Lower lobe of right lung (tissue), 2 donors: ENCODE measurements around the gene SLC44A5. TPM values are rescaled to one million over a fixed set of nuclear protein-coding genes. Genes with fewer than 3 reads are reported as not detected.

ENCODE experiments used
- ATAC-seq, 2 donors: fragments of 200-7000 bp; cut with Tn5 transposase; one replicate each; pipeline ENCODE4 v1.9.1; 2020 to 2022; ENCODE audit warnings: mild to moderate bottlenecking in 2 of 2, moderate library complexity in 2 of 2
- DNase-seq: peaks from one replicate; pipeline ENCODE4 v3.0.0-alpha.2; 2020
- H3K27ac ChIP-seq: fragments of 200-600 bp; one replicate; pipeline ENCODE4 v1.8.0; 2022
- H3K27me3 ChIP-seq: fragments of 200-600 bp; one replicate; pipeline ENCODE4 v1.8.0; 2022; ENCODE audit warnings: low read depth
- H3K36me3 ChIP-seq: fragments of 200-600 bp; one replicate; pipeline ENCODE4 v1.8.0; 2022; ENCODE audit warnings: mild to moderate bottlenecking
- H3K4me1 ChIP-seq: fragments of 200-600 bp; one replicate; pipeline ENCODE4 v1.8.0; 2022
- H3K4me3 ChIP-seq: fragments of 200-600 bp; one replicate; pipeline ENCODE4 v1.8.0; 2022; ENCODE audit warnings: mild to moderate bottlenecking
- H3K9me3 ChIP-seq: fragments of 200-600 bp; one replicate; pipeline ENCODE4 v1.8.0; 2022
- CTCF ChIP-seq: fragments of 200-600 bp; IDR thresholded peaks from one replicate; pipeline ENCODE4 v1.8.0; 2022; ENCODE audit warnings: antibody characterized with exemption, mild to moderate bottlenecking
- intact Hi-C: fragments of 100-400 bp; cut with DNase I; formaldehyde crosslinking; loops from one replicate; pipeline ENCODE4 v1.11.0; 2022
- total RNA-seq: library from RNA; stranded (reverse); fragmentation: NEBNext Ultra II Directional; extraction: Animal tissue kit (Norgen Biotek cat#: 25700); gene quantifications from one replicate; pipeline ENCODE4 v1.2.1, GENCODE V29; 2021
- donor health status: DM: no; HTN: yes; CAD: no; lungs with severe emphysema.

SLC44A5 gene
- total RNA-seq, 1 donor from 2014 or later: 0.47 TPM

DNA sequence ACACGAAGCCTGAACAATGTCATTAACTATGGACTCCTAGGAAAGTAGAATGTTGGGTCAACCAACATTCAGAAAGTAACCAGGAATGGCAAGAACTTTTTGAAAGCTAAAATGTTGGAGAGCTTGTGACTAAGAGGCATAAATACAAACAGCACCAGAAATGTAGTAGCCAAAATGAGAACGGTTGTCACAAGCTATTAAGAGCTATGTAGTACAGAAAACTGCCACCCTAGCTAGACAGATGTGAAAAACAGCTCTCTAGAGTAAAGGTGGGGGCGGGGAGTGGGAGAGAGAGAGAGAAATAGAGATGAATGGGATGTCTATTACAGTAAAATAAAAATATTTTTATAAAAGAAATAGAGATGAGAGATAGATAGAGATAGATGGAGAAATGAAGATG lies 35.1 kb downstream of the SLC44A5 start:
- no peak for ATAC-seq
- H3K4me3 ChIP-seq: no peak overlapping the region

GRCh38 chr1:75567191-75567590 lies 43.7 kb downstream of the SLC44A5 start:
- no peaks in the 10 kb centered on the region for H3K36me3 ChIP-seq
- TF ChIP-seq CTCF: no peak
- H3K27ac ChIP-seq: no peak overlapping the region
- H3K4me3 ChIP-seq: no peak overlapping the region
- intact Hi-C loops: no loop called here
- no peak for DNase-seq
- H3K27me3 ChIP-seq: no peaks in the 10 kb centered on the region
- ATAC-seq: no peak
- no peaks in the 10 kb centered on the region for H3K9me3 ChIP-seq
- no peaks in the 10 kb centered on the region for H3K4me1 ChIP-seq

More for the DNA sequence above, 35.1 kb downstream of the SLC44A5 start:
- H3K9me3 ChIP-seq: no peaks in the 10 kb centered on the region
- no peak for DNase-seq
- no peak for TF ChIP-seq CTCF
- no peaks in the 10 kb centered on the region for H3K4me1 ChIP-seq
- H3K36me3 ChIP-seq: no peaks in the 10 kb centered on the region
- intact Hi-C loops: no loop called here
- H3K27me3 ChIP-seq: no peaks in the 10 kb centered on the region
- no peak overlapping the region for H3K27ac ChIP-seq

DNA sequence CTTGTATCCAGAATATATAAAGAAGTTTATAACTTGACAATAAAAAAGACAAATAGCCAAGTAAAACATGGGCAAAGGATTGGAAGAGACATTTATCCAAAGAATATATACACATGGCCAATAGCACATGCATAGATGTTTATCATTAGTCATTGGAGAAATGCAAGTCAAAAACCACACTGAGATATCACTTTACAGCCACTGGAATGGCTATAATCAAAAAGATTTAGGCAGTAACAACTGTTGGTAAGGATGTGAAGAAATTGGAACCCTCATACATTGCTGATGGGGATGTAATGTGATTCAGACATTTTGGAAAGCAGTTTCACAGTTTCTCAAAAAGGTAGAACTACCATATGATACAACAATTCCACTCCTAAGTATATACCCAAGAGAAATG lies 51.1 kb downstream of the SLC44A5 start:
- Histone ChIP-seq H3K4me1 (no peaks in the 10 kb centered on the region), H3K36me3 (no peaks in the 10 kb centered on the region), H3K4me3 (no peak overlapping the region), H3K9me3 (no peaks in the 10 kb centered on the region), H3K27me3 (no peaks in the 10 kb centered on the region), H3K27ac (no peak overlapping the region)
- intact Hi-C loops: no loop called here
- DNase-seq (no peak), ATAC-seq (no peak)
- TF ChIP-seq CTCF: no peak

DNA sequence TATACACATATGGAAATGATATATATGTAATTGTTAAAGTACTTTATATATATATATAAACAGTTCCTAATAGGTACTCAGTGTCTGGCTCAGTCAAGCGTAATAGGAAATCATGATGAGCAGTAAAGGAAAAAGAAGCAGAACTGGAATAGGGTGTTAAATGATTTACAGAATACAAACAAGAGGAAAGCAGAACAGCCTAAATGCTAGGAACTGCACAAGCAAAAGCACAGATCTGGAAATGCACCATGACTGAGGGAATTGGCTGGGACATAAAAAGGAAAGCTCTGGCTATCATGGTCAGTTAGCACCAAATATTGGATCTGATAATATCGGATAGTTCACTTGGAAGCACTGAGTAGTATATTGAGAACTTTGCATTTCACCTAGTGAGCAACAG lies 51.8 kb downstream of the SLC44A5 start:
- no peak for DNase-seq

DNA sequence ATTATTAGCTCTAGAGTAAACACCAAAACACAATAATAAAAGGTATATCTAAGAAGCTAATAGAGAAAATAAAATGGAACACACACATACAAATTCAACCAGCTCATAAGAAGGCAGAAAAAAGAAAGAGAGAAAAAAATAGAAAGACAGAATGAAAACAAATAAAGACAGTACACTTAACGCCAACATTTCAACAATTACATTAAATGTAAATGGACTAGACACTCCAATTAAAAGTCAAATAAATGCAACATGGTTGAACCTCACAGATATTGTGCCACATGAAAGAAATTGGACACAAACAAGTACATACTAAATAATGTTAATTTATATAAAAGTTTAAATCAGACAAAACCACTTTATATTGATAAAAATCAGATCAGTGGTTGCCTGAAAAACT lies 56.0 kb downstream of the SLC44A5 start:
- ATAC-seq (no peak), DNase-seq (no peak)
- Histone ChIP-seq H3K36me3 (no peaks in the 10 kb centered on the region), H3K27ac (no peak overlapping the region), H3K9me3 (no peaks in the 10 kb centered on the region), H3K4me3 (no peak overlapping the region), H3K27me3 (no peaks in the 10 kb centered on the region), H3K4me1 (no peaks in the 10 kb centered on the region)
- no peak for TF ChIP-seq CTCF
- intact Hi-C loops: no loop called here

More for the DNA sequence above, 51.8 kb downstream of the SLC44A5 start:
- no peak for ATAC-seq
- Histone ChIP-seq H3K4me1 (no peaks in the 10 kb centered on the region), H3K36me3 (no peaks in the 10 kb centered on the region), H3K27ac (no peak overlapping the region), H3K27me3 (no peaks in the 10 kb centered on the region), H3K9me3 (no peaks in the 10 kb centered on the region), H3K4me3 (no peak overlapping the region)
- intact Hi-C loops: no loop called here
- TF ChIP-seq CTCF: no peak

GRCh38 chr1:75554181-75554580 lies 56.7 kb downstream of the SLC44A5 start:
- Histone ChIP-seq H3K9me3 (no peaks in the 10 kb centered on the region), H3K4me3 (no peak overlapping the region), H3K27ac (no peak overlapping the region), H3K36me3 (no peaks in the 10 kb centered on the region), H3K27me3 (no peaks in the 10 kb centered on the region), H3K4me1 (no peaks in the 10 kb centered on the region)
- TF ChIP-seq CTCF: no peak
- intact Hi-C loops: no loop called here
- ATAC-seq: no peak
- DNase-seq: no peak
